Measurements from ENCODE around the gene HSP90AB1. TPM values are rescaled to one million over a fixed set of nuclear protein-coding genes. Genes with fewer than 3 reads are reported as not detected.
A peak's percentile ranks its signal among the peaks of the same experiment; 100 is the strongest.
"Not testable (repeated sequence)": the region's sequence is repeated elsewhere in the genome, so short reads cannot be mapped to it uniquely, and the experiment has no call there.

The HSP90AB1 gene
- polyA plus RNA-seq, 3 donors, result 1,185 to 1,258 (median 1,228) TPM

DNA sequence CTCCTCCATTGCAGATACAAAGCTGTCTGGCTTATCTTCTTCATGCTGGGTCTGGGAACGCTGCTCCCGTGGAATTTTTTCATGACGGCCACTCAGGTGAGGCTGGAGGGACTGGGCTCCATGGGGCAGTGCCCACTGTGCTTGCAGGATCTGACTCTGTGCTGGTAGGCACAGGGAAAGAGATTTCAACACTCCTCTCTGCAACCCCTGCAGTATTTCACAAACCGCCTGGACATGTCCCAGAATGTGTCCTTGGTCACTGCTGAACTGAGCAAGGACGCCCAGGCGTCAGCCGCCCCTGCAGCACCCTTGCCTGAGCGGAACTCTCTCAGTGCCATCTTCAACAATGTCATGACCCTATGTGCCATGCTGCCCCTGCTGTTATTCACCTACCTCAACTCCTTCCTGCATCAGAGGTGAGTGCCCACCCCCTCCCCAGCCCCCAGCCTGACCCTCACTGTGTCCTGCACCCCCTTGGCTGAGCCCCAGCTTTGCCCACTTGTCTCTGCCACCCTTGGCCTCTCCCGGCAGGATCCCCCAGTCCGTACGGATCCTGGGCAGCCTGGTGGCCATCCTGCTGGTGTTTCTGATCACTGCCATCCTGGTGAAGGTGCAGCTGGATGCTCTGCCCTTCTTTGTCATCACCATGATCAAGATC, 17.4 kb upstream of the HSP90AB1 start:
- no peak for DNase-seq (ENCODE audit: extremely low read depth in 1 of 11, low read depth in 9 of 11, low spot score in 4 of 11)

DNA sequence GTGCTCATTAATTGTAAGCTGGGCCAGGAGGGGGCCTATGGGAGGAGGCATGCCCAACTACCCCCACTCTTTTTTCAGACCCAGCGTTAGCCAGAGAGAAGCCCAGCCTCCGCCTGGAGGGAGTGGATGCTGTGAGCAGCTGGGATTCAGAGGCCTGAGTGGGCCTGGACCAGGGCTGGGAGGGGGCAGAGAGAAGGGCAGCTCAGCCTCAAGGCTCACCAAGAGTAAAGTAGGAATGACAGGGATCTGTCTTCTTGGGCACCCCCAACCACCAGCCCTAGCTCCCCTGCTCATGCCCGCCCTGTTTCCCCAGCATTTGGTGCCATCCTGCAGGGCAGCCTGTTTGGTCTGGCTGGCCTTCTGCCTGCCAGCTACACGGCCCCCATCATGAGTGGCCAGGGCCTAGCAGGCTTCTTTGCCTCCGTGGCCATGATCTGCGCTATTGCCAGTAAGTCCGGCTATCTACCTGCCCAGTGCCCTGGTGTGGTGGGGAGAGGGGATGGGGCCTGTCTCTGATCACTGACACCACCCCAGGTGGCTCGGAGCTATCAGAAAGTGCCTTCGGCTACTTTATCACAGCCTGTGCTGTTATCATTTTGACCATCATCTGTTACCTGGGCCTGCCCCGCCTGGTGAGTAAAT, 16.7 kb upstream of the HSP90AB1 start:
- no peak for DNase-seq (ENCODE audit: extremely low read depth in 1 of 11, low read depth in 9 of 11, low spot score in 4 of 11)

GRCh38 chr6:44231426-44231825, 15.5 kb upstream of the HSP90AB1 start:
- DNase-seq (ENCODE audit: extremely low read depth in 1 of 11, low read depth in 9 of 11, low spot score in 4 of 11), result not testable (repeated sequence)

DNA sequence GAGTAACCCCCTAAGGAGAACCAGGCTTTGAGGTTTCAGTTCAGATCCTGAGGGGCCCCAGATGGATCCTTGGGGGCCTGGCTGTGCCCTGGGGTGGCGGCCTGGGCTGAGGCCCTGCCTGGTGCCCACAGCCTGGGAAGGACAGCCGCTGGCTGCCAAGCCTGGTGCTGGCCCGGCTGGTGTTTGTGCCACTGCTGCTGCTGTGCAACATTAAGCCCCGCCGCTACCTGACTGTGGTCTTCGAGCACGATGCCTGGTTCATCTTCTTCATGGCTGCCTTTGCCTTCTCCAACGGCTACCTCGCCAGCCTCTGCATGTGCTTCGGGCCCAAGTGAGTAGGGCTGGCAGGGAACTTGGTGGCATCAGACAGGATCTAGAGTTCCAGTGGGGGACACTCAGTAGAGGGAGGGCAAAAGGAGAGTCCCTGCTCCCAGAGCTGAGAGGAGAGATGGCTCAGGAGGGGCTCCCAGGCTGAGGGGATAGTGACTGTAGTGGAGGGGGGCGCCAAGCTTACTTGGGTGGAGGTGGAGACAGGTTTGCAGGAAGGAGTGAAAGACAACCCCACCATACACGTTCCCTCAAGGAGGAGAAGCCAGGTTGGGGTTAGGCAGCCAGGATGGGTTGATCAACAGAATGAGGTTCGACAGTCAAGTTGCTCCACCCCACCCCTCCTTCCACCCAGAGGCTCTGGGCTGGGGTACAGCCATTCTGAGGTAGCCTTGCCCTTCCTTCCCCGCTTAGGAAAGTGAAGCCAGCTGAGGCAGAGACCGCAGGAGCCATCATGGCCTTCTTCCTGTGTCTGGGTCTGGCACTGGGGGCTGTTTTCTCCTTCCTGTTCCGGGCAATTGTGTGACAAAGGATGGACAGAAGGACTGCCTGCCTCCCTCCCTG, 14.0 kb upstream of the HSP90AB1 start:
- no peak for DNase-seq (ENCODE audit: extremely low read depth in 1 of 11, low read depth in 9 of 11, low spot score in 4 of 11)

DNA sequence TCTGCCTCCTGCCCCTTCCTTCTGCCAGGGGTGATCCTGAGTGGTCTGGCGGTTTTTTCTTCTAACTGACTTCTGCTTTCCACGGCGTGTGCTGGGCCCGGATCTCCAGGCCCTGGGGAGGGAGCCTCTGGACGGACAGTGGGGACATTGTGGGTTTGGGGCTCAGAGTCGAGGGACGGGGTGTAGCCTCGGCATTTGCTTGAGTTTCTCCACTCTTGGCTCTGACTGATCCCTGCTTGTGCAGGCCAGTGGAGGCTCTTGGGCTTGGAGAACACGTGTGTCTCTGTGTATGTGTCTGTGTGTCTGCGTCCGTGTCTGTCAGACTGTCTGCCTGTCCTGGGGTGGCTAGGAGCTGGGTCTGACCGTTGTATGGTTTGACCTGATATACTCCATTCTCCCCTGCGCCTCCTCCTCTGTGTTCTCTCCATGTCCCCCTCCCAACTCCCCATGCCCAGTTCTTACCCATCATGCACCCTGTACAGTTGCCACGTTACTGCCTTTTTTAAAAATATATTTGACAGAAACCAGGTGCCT, 13.3 kb upstream of the HSP90AB1 start:
- DNase-seq (ENCODE audit: extremely low read depth in 1 of 11, low read depth in 9 of 11, low spot score in 4 of 11), result no peak

GRCh38 chr6:44234101-44235025, 12.5 kb upstream of the HSP90AB1 start:
- DNase-seq (ENCODE audit: extremely low read depth in 1 of 11, low read depth in 9 of 11, low spot score in 4 of 11), result peak in 1 of 11 donors; percentile 79

GRCh38 chr6:44235269-44235668, 11.6 kb upstream of the HSP90AB1 start:
- DNase-seq (ENCODE audit: extremely low read depth in 1 of 11, low read depth in 9 of 11, low spot score in 4 of 11), result no peak

GRCh38 chr6:44235891-44236516, 10.9 kb upstream of the HSP90AB1 start:
- DNase-seq (ENCODE audit: extremely low read depth in 1 of 11, low read depth in 9 of 11, low spot score in 4 of 11), result no peak

GRCh38 chr6:44237021-44237812, 9.7 kb upstream of the HSP90AB1 start:
- DNase-seq (ENCODE audit: extremely low read depth in 1 of 11, low read depth in 9 of 11, low spot score in 4 of 11), result peak in 2 of 11 donors; percentile 82 to 87

DNA sequence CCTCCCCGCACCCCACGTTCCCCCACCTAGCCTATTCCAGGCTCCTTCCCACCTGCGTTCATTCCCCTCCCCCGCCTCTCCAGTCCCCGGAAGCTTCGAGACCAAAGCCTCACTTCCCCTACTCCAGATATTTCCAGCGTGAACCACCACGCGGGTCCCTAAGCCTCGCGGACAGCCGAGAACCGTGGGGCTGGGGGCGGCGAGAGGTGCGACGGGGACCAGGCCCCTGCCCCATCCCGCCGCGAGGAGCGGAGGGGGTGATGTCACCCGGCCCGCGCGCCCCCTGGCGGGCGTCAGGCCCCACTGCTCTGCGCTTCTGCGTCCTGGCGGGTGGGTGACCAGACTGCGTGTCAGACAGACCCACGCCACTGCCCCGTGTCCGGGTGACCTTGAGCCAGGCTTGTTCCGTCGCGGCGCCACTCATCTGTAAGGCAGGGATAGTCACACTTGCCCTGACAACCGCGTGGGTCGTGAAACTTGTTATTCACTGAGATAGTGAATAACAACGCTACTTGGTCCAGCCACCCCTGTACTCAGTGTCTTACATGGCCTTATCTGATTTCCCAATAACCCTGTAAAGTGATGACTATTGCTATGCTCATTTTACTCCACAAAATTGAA, 9.0 kb upstream of the HSP90AB1 start:
- DNase-seq (ENCODE audit: extremely low read depth in 1 of 11, low read depth in 9 of 11, low spot score in 4 of 11), result peak in 1 of 11 donors; percentile 72

- no peak for DNase-seq (ENCODE audit: extremely low read depth in 1 of 11, low read depth in 9 of 11, low spot score in 4 of 11)
These were observed 8.1 kb upstream of the HSP90AB1 start for GRCh38 chr6:44238687-44239350.

DNA sequence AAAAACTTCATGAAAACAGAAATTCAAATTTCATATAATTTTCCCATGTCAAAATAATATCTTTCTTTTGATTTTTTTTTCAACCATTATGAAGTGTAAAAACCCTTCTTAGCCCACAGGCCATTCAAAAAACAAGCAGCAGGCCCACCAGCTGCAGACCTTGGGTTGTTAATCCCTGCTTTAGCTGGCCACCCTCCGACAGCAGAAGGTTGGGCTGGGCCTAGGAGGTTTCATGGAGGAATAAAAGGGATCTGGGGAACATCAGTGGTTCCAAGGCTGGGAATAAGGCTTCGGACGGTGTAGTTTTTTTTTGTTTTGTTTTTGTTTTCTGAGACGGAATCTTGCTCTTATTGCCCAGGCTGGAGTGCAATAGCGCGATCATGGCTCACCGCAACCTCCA, 3.6 kb upstream of the HSP90AB1 start:
- no peak for DNase-seq (ENCODE audit: extremely low read depth in 1 of 11, low read depth in 9 of 11, low spot score in 4 of 11)

DNA sequence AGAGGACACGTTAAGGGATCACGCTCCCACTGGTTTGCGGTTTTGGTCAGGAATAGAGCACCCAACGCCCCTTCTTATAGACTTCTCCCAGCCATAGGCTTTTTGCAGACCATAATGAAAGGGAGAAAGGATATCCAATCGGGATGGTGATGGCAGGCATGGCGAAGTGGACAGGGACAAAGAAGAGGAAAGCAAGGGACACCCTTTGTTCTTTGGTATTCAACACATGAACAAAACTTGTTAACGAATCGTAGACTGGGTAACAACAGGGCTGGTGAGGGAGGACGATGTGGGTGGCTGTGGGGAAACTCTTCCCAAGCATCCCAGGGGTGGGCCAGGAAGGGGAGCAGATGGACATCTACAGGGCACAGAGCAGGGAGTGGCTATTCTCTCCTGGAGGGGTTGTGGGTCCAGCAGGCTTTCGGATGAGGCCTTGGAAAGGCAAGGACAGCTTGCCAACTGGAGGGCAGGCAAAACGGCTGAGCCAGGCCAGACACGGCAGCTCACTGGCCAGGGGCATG, 1.4 kb upstream of the HSP90AB1 start:
- DNase-seq (ENCODE audit: extremely low read depth in 1 of 11, low read depth in 9 of 11, low spot score in 4 of 11), result no peak

- DNase-seq (ENCODE audit: extremely low read depth in 1 of 11, low read depth in 9 of 11, low spot score in 4 of 11), result peak in 8 of 11 donors; percentile 78 to 85 (median 83)
These were observed 814 bp upstream of the HSP90AB1 start for GRCh38 chr6:44245912-44246662.
